K562 (cell line): ENCODE data around the gene PHTF2. TPM values are rescaled to one million over a fixed set of nuclear protein-coding genes. Genes with fewer than 3 reads are reported as not detected.

Experiments used
- ATAC-seq: fragments of 200-7000 bp; cut with Tn5 transposase; 3 replicates; pipeline ENCODE4 v1.9.1; 2020; ENCODE audit warnings: moderate library complexity
- BruUV-seq: library from RNA; stranded (reverse); fragments of 400-500 nt; replicated peaks from 2 replicates; lab custom pipeline; 2021; lab: Mats Ljungman, UMichigan
- CTCF ChIA-PET: fragments of 300-600 bp; formaldehyde crosslinking; extraction: SDS; loops from one replicate; lab custom pipeline; 2021; ENCODE audit warnings: low intra/inter-chr PET ratio; lab: Yijun Ruan, JAX
- POLR2A ChIA-PET: fragments of 300-600, 350-650 bp; sonication (Branson Sonifier 250); formaldehyde crosslinking; extraction: SDS; loops from one replicate; lab custom pipeline; 2021; ENCODE audit warnings: antibody characterized with exemption, inconsistent platforms; lab: Yijun Ruan, JAX
- DNase-seq, 4 experiments: peaks; one replicate each; pipeline versions ENCODE4 v3.0.0 to v3.0.0-alpha.2; 2011 to 2018; ENCODE audit warnings: low spot score in 3 of 4, mixed read lengths in 3 of 4; ENCODE audit errors: extremely low read depth in 1 of 4
- FAIRE-seq: peaks from 2 replicates; lab custom pipeline; 2011; peaks lifted over from hg19 to GRCh38; lab: Jason Lieb, UNC
- H2AFZ ChIP-seq: 2 replicates; pipeline ENCODE4 v1.6.0; 2011; ENCODE audit warnings: low read depth, low read length, control low read depth, inconsistent platforms
- H3K27ac ChIP-seq: fragments of 200-600 bp; 3 replicates; pipeline ENCODE4 v1.8.0; 2011; ENCODE audit warnings: low read depth, mild to moderate bottlenecking, control low read depth, inconsistent platforms, low read length, moderate library complexity, mixed read lengths; ENCODE audit errors: extremely low read depth
- H3K27me3 ChIP-seq, 2 experiments: fragments of 300-600 bp in 1 of 2; 2 replicates in 1 of 2; 3 replicates in 1 of 2; pipeline versions ENCODE4 v1.6.0 to v1.8.0; 2011; ENCODE audit warnings: inconsistent platforms in 2 of 2, low read length in 2 of 2, mild to moderate bottlenecking in 1 of 2, mixed read lengths in 1 of 2, moderate library complexity in 1 of 2; ENCODE audit not compliant: control insufficient read depth in 2 of 2, insufficient read depth in 2 of 2
- H3K36me3 ChIP-seq: fragments of 300-600 bp; 3 replicates; pipeline ENCODE4 v1.8.0; 2011; ENCODE audit warnings: mild to moderate bottlenecking, low read length, inconsistent platforms; ENCODE audit not compliant: control insufficient read depth, insufficient read depth
- H3K4me1 ChIP-seq, 2 experiments: fragments of 200-600 bp in 1 of 2; replicated peaks in 1 of 2; 2 replicates in 1 of 2; 3 replicates in 1 of 2; pipeline versions ENCODE4 v1.5.1 to v1.8.0; 2011; ENCODE audit warnings: inconsistent platforms in 2 of 2, low read length in 2 of 2, mild to moderate bottlenecking in 1 of 2, mixed read lengths in 1 of 2, moderate library complexity in 1 of 2; ENCODE audit not compliant: control insufficient read depth in 2 of 2, insufficient read depth in 2 of 2
- H3K4me2 ChIP-seq: 2 replicates; pipeline ENCODE4 v1.6.1; 2011; ENCODE audit warnings: low read length, control low read depth, inconsistent platforms, mixed read lengths; ENCODE audit not compliant: insufficient read depth
- H3K4me3 ChIP-seq: fragments of 200-600 bp; sonication (generic), shearing (Covaris generic); 2 replicates; pipeline ENCODE4 v1.5.1; 2016; ENCODE audit warnings: control low read depth, inconsistent platforms
- H3K79me2 ChIP-seq: fragments of 200-600 bp; 3 replicates; pipeline ENCODE4 v1.8.0; 2011; ENCODE audit warnings: low read length, inconsistent platforms; ENCODE audit not compliant: control insufficient read depth, insufficient read depth
- H3K9ac ChIP-seq, 2 experiments: 2 replicates each; pipeline versions ENCODE4 v1.6.0 to v1.6.1; 2011; ENCODE audit warnings: low read depth in 2 of 2, low read length in 2 of 2, control low read depth in 1 of 2, inconsistent platforms in 1 of 2, mild to moderate bottlenecking in 1 of 2, mixed read lengths in 1 of 2; ENCODE audit not compliant: insufficient read depth in 1 of 2
- H3K9me1 ChIP-seq: one replicate; pipeline ENCODE4 v1.6.0; 2011; ENCODE audit warnings: inconsistent platforms, mild to moderate bottlenecking, low read length, moderate library complexity; ENCODE audit not compliant: control insufficient read depth, insufficient read depth
- H3K9me3 ChIP-seq: replicated peaks from 2 replicates; pipeline ENCODE4 v1.5.1; 2011; ENCODE audit warnings: low read depth, low read length, inconsistent platforms; ENCODE audit not compliant: control insufficient read depth, insufficient read depth
- H4K20me1 ChIP-seq: replicated peaks from 2 replicates; pipeline ENCODE4 v1.6.1; 2011; ENCODE audit warnings: low read length, inconsistent platforms, mixed read lengths; ENCODE audit not compliant: control insufficient read depth, insufficient read depth
- E4F1 ChIP-seq: fragments of 250-450 bp; sonication (Bioruptor Pico); IDR thresholded peaks from 2 replicates; pipeline ENCODE4 v1.5.0; 2021; ENCODE audit warnings: mild to moderate bottlenecking, borderline replicate concordance
- ETS1 ChIP-seq: conservative IDR thresholded peaks from 2 replicates; pipeline ENCODE4 v1.6.1; 2011; ENCODE audit warnings: low read depth, mild to moderate bottlenecking, low read length; ENCODE audit not compliant: control insufficient read depth
- FUS ChIP-seq: fragments of 200-400 bp; formaldehyde crosslinking; optimal IDR thresholded peaks from 2 replicates; pipeline ENCODE3; 2017; ENCODE audit warnings: low read depth, low read length
- IRF9 ChIP-seq: fragments of 450-650 bp; IDR thresholded peaks from 2 replicates; pipeline ENCODE4 v1.6.1; 2016; ENCODE audit warnings: missing biosample characterization, missing genetic modification characterization
- MAX ChIP-seq: sonication (generic); formaldehyde crosslinking; IDR thresholded peaks from 2 replicates; pipeline ENCODE4 v1.9.0; 2022; ENCODE audit warnings: mild to moderate bottlenecking, missing genetic modification reagents
- NFRKB ChIP-seq: fragments of 450-650 bp; IDR thresholded peaks from 2 replicates; pipeline ENCODE4 v1.6.1; 2016; ENCODE audit warnings: low read depth
- PKNOX1 ChIP-seq: fragments of 450-650 bp; IDR thresholded peaks from 2 replicates; pipeline ENCODE4 v1.6.1; 2016
- RBM25 ChIP-seq: fragments of 200-400 bp; formaldehyde crosslinking; IDR thresholded peaks from 2 replicates; pipeline ENCODE4 v1.6.1; 2018; ENCODE audit warnings: low read length, low read depth, moderate library complexity; ENCODE audit not compliant: severe bottlenecking
- ZNF644 ChIP-seq: fragments of 200-800 bp; sonication (Bioruptor generic); IDR thresholded peaks from 2 replicates; pipeline ENCODE4 v1.6.1; 2016; ENCODE audit warnings: low read depth, missing genetic modification characterization, missing compliant biosample characterization
- WGBS: fragments of 100-300 bp; shearing (Covaris generic); methylation state at CpG from one replicate; pipeline ENCODE4 v1.1.6; 2016; ENCODE audit warnings: low coverage, mixed read lengths; ENCODE audit not compliant: insufficient coverage; ENCODE audit errors: missing lambda C conversion rate; 5-methylcytosine and 5-hydroxymethylcytosine counted together
- in situ Hi-C: fragments of 300-500 bp; cut with MboI; formaldehyde crosslinking; loops from 4 replicates; pipeline ENCODE4 v1.15.0; 2018; ENCODE audit warnings: inconsistent platforms, mixed read lengths
- intact Hi-C: fragments of 100-400 bp; cut with micrococcal nuclease; formaldehyde crosslinking; loops from 2 replicates; pipeline ENCODE4 v1.14.2; 2022
- polyA plus RNA-seq, 8 experiments: library from polyadenylated mRNA; depleted of rRNA in 4 of 8; stranded (reverse) in 5 of 8; unstranded in 3 of 8; fragments of >200 nt; fragmentation: Nextera tagmentation in 2 of 8; fragmentation: Illumina TruSeq in 1 of 8; extraction: Ambion mirVana in 2 of 8; extraction: Trizol in 1 of 8; gene quantifications; 2 replicates each; pipeline versions ENCODE4 v1.2.1 to v1.2.3, GENCODE V29; 2011 to 2014; ENCODE audit warnings: inconsistent platforms in 1 of 8, missing spikeins in 1 of 8
- total RNA-seq, 7 experiments: library from RNA; depleted of rRNA in 6 of 7; stranded (reverse); fragments of >200 nt in 6 of 7; fragmentation: Illumina TruSeq in 2 of 7; extraction: Trizol in 2 of 7; gene quantifications; 2 replicates each; pipeline versions ENCODE4 v1.2.1 to v1.2.3, GENCODE V29; 2011 to 2021; ENCODE audit warnings: low replicate concordance in 1 of 7

The PHTF2 gene
- total and polyA plus RNA-seq, 9 of the 15 experiments (the other 6 are each of a cell fraction or from before 2014, with no cell fraction given) = 17.9 to 43.6 (median 25.4) TPM

GRCh38 chr7:77888998-77889397, 90.4 kb downstream of the PHTF2 start:
- intact Hi-C loops (no loop called here), in situ Hi-C loops (no loop called here)
- H3K27me3 ChIP-seq = no peaks in the 10 kb centered on the region
- H3K9ac ChIP-seq = no peak overlapping the region
- ATAC-seq (peak; percentile 14; the same call in 1 of the 3 replicates), FAIRE-seq (no peak)
- whole genome bisulfite sequencing = 91% methylated on average over 1 of the region's 1 CpG
- no peaks in the 10 kb centered on the region for H3K36me3 ChIP-seq
- no peaks in the 10 kb centered on the region for H3K9me3 ChIP-seq
- no peaks in the 10 kb centered on the region for H3K9me1 ChIP-seq
- H3K27ac ChIP-seq = no peak overlapping the region
- H2AFZ ChIP-seq = no peak overlapping the region
- TF ChIP-seq RBM25 (no peak), PKNOX1 (peak; percentile 65)
- TF ChIP-seq, all 486 proteins: peak for 1
- no TSS peak for BruUV-seq
- H3K4me2 ChIP-seq = no peak overlapping the region
- H3K4me3 ChIP-seq = no peak overlapping the region
- ChIA-PET CTCF (no interaction called here), POLR2A (interaction anchor here (0.7 kb wide), 1 partner anchor 11 kb away, joined by 3 read pairs; no protein-coding TSS in a partner anchor)
- H3K79me2 ChIP-seq = peaks cover 26% of the 10 kb centered on the region
- H3K4me1 ChIP-seq = no peaks in the 10 kb centered on the region; a peak in 1 of 5 replicates
- DNase-seq = no peak
- H4K20me1 ChIP-seq = no peaks in the 10 kb centered on the region

- FAIRE-seq (no peak), DNase-seq (no peak), ATAC-seq (no peak)
- Histone ChIP-seq H3K36me3 (no peaks in the 10 kb centered on the region; the same call in 2 of the 3 replicates), H3K27me3 (no peaks in the 10 kb centered on the region), H4K20me1 (no peaks in the 10 kb centered on the region), H3K27ac (no peak overlapping the region), H3K9me3 (no peaks in the 10 kb centered on the region), H3K4me2 (no peak overlapping the region), H3K9ac (no peak overlapping the region), H2AFZ (no peak overlapping the region), H3K9me1 (no peaks in the 10 kb centered on the region), H3K4me3 (no peak overlapping the region), H3K79me2 (peaks cover 9% of the 10 kb centered on the region), H3K4me1 (peaks cover under 1 to 9% of the 10 kb centered on the region in 2 experiments; a peak in 4 of 5 replicates)
- 62% methylated on average over 3 of the region's 3 CpGs for WGBS
- CTCF ChIA-PET = no interaction called here
- in situ Hi-C loops (no loop called here), intact Hi-C loops (no loop called here)
- POLR2A ChIA-PET = no interaction called here
- no TSS peak for BruUV-seq
- TF ChIP-seq ZNF644 (no peak), ETS1 (no peak), FUS (no peak), IRF9 (tag) (no peak), MAX (CRISPR knock-in tag) (no peak), NFRKB (no peak), E4F1 (CRISPR knock-in tag) (no peak)
These were observed 95.2 kb downstream of the PHTF2 start for GRCh38 chr7:77893813-77894212.
